NCI-H524 (cell line): ENCODE results near the gene PSD2.

ENCODE experiments used
- DNase-seq, 2 experiments: peaks; one replicate each; lab custom pipeline; 2025; lab: John Stamatoyannopoulos, UW

The PSD2 gene

GRCh38 chr5:139811274-139811607 is 15.6 kb downstream of the PSD2 start:
- DNase-seq: no peak

GRCh38 chr5:139812323-139812722 is 16.7 kb downstream of the PSD2 start:
- DNase-seq: no peak

- DNase-seq: no peak
These were observed 17.5 kb downstream of the PSD2 start for GRCh38 chr5:139812836-139813805.

GRCh38 chr5:139814191-139814601 is 18.6 kb downstream of the PSD2 start:
- no peak for DNase-seq

- no peak for DNase-seq
These were observed 19.2 kb downstream of the PSD2 start for GRCh38 chr5:139814704-139815280.

GRCh38 chr5:139816566-139816965 is 21.0 kb downstream of the PSD2 start:
- no peak for DNase-seq

GRCh38 chr5:139817362-139817761 is 21.8 kb downstream of the PSD2 start:
- no peak for DNase-seq

- no peak for DNase-seq
These were observed 22.4 kb downstream of the PSD2 start for GRCh38 chr5:139817970-139818369.

GRCh38 chr5:139820130-139820529 is 24.5 kb downstream of the PSD2 start:
- DNase-seq: no peak

- DNase-seq: no peak
These were observed 25.0 kb downstream of the PSD2 start for GRCh38 chr5:139820606-139821005.

GRCh38 chr5:139821806-139822552 is 26.4 kb downstream of the PSD2 start:
- DNase-seq: no peak

DNA sequence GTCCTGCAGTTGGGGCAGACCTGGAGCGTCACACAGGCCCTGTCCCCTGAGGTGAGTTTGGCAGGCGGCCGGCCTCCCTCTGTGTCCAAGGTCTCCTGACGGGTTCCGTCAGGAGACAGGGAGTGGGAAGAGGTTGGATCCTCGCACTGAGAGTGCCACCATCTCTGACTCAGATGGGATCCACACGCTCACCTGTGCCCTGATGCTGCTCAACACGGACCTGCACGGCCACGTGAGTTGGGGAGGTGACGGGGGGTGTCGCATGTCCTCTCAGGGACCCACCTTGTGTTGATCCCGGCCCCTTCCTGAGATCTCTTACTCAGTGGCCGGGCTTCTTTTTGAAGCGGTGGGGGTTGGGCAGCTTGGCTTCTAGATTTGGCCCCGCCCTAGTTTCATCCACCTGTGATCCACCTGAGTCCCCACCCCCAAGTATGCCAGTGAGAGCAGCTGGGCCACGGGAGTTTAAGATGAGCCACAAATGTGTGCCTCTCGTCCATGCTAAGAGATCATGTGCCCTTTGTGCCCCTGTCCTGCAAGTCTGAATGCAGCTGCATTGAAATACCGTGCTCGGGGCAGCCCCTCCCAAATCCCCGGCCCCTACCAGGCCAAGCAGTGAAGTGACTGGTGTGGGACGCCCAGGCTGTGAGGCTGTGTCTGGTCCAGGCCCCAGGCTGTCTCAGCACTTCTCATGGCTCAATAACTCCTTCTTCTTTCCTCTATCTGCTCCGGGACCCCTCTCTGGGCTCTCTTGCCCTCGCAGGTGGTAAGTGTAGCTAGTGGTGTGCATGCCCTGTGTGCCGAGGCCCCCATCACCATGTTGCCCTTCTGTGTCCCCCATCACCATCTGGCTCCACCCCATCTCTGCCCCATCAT is 27.2 kb downstream of the PSD2 start:
- DNase-seq: no peak

GRCh38 chr5:139823757-139824355 is 28.2 kb downstream of the PSD2 start:
- no peak for DNase-seq

GRCh38 chr5:139825690-139826089 is 30.1 kb downstream of the PSD2 start:
- DNase-seq: no peak

DNA sequence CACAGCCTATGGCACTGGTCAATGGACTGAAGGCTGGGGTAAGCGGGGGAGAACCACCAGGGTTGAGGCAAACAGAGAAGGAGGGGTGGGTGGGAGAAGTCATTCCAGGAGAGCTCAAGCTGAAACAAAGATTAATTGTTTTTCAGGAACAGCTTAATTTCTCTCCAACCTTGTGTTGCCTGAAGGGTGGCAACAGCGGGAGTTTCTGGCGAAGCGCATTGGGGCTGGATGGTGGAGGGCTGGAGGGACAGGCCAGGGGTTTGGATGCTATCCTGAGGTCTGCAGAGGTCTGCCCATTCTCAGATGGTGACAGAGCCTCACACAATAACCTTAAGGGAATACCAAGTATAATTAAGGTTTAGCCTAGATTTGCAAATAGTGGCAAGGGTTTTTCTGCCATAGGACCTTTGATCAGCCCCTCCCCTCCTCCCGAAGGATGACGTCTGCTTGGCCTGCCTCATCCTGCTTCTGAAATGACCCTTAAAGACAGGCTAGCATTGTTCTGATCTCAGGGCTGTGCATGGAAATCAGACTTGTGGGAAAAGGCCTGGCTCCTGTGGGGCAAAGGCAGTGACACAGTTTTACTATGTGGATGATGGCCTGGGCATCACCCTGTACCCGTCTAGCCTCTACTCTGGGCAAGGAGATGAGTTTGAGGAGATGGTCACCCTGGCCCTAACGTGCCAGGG is 32.7 kb downstream of the PSD2 start:
- no peak for DNase-seq

- no peak for DNase-seq
These were observed 33.9 kb downstream of the PSD2 start for GRCh38 chr5:139829471-139829870.

DNA sequence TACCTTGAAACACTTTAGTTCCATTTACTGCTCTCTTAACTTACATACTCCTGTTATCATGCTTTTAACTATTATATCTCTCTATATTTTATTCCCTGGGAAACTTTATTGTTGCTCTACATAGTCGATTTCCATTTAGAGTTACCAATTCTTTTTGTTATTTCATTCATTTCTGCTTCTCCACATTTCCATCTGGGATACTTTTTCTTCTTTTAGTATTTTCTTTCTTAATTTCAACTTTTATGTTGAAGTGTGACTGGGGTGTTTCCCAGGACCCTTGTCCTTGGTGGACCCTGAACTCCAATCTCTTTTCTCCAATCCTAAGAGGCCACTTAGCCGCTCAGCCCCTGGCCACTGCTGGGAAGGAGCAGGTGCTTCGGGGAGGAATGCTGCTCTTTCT is 36.0 kb downstream of the PSD2 start:
- no peak for DNase-seq

DNA sequence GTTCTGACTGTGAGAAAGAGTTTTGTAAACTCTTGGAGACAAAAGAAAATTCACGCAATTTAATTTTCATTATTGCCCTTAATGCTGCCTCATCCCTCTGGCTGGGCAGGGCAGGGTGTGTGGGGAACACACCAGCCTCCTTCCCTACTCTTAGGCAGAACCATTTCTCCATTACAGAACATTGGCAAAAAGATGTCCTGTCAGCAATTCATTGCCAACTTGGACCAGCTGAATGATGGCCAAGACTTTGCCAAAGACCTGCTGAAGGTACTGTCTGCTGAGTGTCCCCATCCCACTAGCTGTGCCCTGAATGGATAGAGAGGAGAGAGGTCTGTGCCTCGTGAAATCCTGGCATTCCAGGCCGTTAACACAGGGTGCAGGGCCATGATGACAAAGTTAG is 37.9 kb downstream of the PSD2 start:
- no peak for DNase-seq

GRCh38 chr5:139835656-139836055 is 40.0 kb downstream of the PSD2 start:
- DNase-seq: no peak

DNA sequence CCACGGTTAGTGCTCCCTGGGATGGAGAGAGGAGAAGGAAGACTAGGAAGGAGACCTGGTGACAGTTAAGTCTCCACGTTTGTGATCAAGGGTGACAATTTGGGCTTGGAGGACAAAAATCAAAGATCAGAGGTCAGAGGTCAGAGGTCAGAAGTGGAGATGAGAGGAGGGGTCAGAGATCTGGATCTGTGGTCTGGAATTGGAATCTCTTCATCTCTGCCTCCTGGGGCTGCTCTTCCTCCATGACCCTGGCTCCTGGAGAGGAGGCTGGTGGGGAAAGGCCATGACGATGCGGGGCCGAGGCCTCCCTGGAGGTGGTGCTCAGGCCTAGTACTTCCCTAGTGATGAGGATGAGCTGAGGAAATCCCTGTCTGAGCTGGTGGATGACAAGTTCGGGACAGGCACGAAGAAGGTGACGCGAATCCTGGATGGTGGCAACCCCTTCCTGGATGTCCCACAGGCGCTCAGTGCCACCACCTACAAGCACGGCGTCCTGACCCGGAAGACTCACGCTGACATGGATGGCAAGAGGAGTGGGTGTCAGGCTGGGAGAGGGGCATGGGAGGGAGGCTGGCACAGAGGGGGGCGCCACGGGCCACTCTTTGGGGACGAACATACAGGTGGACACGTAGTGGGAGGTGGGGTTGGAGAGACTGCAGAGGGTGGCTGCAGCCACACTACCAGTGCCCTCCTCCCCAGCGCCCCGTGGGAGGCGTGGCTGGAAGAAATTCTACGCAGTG is 41.0 kb downstream of the PSD2 start:
- no peak for DNase-seq
